D721Med (cell line): ENCODE results near the gene LIMK1.

ENCODE experiments used
- DNase-seq: peaks from one replicate; pipeline ENCODE4 v3.0.0; 2011; ENCODE audit warnings: low spot score; ENCODE audit not compliant: insufficient read length
- FAIRE-seq: peaks from 2 replicates; lab custom pipeline; 2011; peaks lifted over from hg19 to GRCh38; lab: Jason Lieb, UNC
- CTCF ChIP-seq: IDR thresholded peaks from 2 replicates; pipeline ENCODE4 v1.5.1; 2012; ENCODE audit warnings: mild to moderate bottlenecking, control low read depth; ENCODE audit not compliant: insufficient read depth; ENCODE audit errors: missing control alignments

The LIMK1 gene

GRCh38 chr7:74063223-74063641 lies 20.4 kb upstream of the LIMK1 start:
- FAIRE-seq (no peak), DNase-seq (no peak)
- no peak for TF ChIP-seq CTCF

DNA sequence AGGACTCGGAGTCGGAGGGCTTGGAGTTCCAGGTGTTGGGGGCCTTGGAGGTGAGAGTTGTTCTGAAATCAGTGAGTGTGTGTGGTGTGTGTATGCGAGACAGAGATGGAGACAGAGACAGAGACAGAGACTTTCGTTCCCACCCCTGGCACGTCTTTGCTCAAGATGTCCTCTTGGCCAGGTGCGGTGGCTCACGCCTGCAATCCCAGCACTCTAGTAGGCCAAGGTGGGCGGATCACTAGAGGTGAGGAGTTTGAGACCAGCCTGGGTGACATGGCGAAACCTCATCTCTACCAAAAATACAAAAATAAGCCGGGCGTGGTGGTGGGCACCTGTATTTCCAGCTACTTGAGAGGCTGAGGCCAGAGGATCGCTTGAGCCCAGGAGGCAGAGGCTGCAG lies 20.0 kb upstream of the LIMK1 start:
- DNase-seq (no peak), FAIRE-seq (no peak)
- TF ChIP-seq CTCF = no peak

GRCh38 chr7:74064696-74065095 lies 18.9 kb upstream of the LIMK1 start:
- FAIRE-seq (no peak), DNase-seq (no peak)
- TF ChIP-seq CTCF = no peak

DNA sequence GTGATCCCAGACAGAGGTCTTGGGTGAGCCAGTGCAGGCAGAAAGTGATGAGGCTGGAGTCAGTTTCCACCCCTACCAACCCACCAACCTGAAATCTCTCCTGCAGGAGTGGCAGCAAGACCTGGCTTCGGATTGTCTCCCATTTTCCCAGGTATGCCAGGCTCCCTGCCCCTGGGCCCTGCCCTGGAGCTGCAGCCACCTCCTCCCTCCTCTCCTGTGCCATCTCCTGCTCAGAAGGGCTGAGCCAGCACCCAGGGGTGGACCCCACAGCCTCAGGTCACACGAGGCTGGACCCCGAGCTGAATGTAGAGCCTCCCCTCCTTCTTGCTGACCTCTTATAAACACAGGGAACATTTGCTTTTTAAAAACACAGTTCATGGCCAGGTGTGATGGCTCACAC lies 17.0 kb upstream of the LIMK1 start:
- TF ChIP-seq CTCF = no peak
- no peak for DNase-seq
- no peak for FAIRE-seq

DNA sequence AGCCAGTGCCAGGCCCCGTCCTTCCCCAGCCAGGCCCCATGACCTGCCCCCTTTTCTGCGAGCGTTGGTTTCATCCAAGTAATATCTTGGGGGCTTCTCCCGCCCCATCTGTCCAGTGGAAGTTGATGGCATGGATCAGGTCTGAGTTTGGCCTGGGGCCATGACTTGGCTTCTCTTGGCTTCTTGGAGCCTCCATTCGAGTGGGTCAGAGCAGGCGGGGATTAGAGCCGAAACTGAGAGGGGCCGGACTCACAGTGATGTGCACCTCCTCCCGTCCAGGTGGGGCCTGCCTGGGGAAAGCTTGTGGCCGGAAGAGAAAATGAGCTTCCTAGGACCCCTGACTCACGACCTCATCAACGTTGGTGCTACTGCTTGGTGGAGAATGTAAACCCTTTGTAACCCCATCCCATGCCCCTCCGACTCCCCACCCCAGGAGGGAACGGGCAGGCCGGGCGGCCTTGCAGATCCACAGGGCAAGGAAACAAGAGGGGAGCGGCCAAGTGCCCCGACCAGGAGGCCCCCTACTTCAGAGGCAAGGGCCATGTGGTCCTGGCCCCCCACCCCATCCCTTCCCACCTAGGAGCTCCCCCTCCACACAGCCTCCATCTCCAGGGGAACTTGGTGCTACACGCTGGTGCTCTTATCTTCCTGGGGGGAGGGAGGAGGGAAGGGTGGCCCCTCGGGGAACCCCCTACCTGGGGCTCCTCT lies 15.1 kb upstream of the LIMK1 start:
- FAIRE-seq (no peak), DNase-seq (no peak)
- TF ChIP-seq CTCF = no peak

- no peak for DNase-seq
Measured at GRCh38 chr7:74069086-74069541, 14.5 kb upstream of the LIMK1 start.

More at GRCh38 chr7:74069086-74069541, 14.5 kb upstream of the LIMK1 start:
- no peak for FAIRE-seq
- TF ChIP-seq CTCF = no peak
